OCI-LY1 (cell line): ENCODE measurements around the gene ZBTB7C.

Experiments used
- H2AFZ ChIP-seq: fragments of 200-600 bp; sonication (generic), shearing (Covaris generic); 2 replicates; pipeline ENCODE4 v1.6.0; 2014; ENCODE audit warnings: antibody characterized with exemption, mild to moderate bottlenecking, low read length
- H3F3A ChIP-seq: fragments of 200-600 bp; sonication (generic), shearing (Covaris generic); 2 replicates; pipeline ENCODE4 v1.6.0; 2014; ENCODE audit warnings: mild to moderate bottlenecking, antibody characterized with exemption, low read length, moderate library complexity; ENCODE audit not compliant: insufficient read depth
- H3K27ac ChIP-seq: fragments of 200-600 bp; sonication (generic); 2 replicates; pipeline ENCODE4 v1.5.1; 2014; ENCODE audit warnings: low read length, mixed run types, mild to moderate bottlenecking, low read depth; ENCODE audit not compliant: poor library complexity, severe bottlenecking
- H3K27me3 ChIP-seq: fragments of 200-600 bp; sonication (generic); 2 replicates; pipeline ENCODE4 v1.6.0; 2014; ENCODE audit warnings: antibody characterized with exemption, mild to moderate bottlenecking, low read length, moderate library complexity; ENCODE audit not compliant: insufficient read depth
- H3K36me3 ChIP-seq: fragments of 200-600 bp; sonication (generic); 2 replicates; pipeline ENCODE4 v1.6.1; 2014; ENCODE audit warnings: mild to moderate bottlenecking, antibody characterized with exemption, low read length, moderate library complexity, mixed read lengths; ENCODE audit not compliant: insufficient read depth
- H3K4me1 ChIP-seq: fragments of 200-600 bp; sonication (generic); 2 replicates; pipeline ENCODE4 v1.5.1; 2014; ENCODE audit warnings: mild to moderate bottlenecking, low read length, moderate library complexity; ENCODE audit not compliant: insufficient read depth, severe bottlenecking
- H3K4me2 ChIP-seq: fragments of 200-600 bp; sonication (generic), shearing (Covaris generic); 2 replicates; pipeline ENCODE4 v1.6.1; 2014; ENCODE audit warnings: low read length
- H3K4me3 ChIP-seq: fragments of 200-600 bp; sonication (generic); 2 replicates; pipeline ENCODE4 v1.5.1; 2014; ENCODE audit warnings: low read length, low read depth, mild to moderate bottlenecking, mixed read lengths; ENCODE audit not compliant: poor library complexity, severe bottlenecking
- H3K79me2 ChIP-seq: fragments of 200-600 bp; shearing (Covaris generic); 2 replicates; pipeline ENCODE4 v1.6.1; 2016; ENCODE audit warnings: mixed run types, low read length, mixed read lengths; ENCODE audit not compliant: insufficient read depth
- H3K9ac ChIP-seq: fragments of 200-600 bp; sonication (generic), shearing (Covaris generic); 2 replicates; pipeline ENCODE4 v1.6.1; 2014; ENCODE audit warnings: mild to moderate bottlenecking, low read length, mixed read lengths
- H3K9me2 ChIP-seq: fragments of 200-600 bp; sonication (generic), shearing (Covaris generic); 2 replicates; pipeline ENCODE4 v1.6.1; 2014; ENCODE audit warnings: low read depth, mild to moderate bottlenecking, low read length, mixed read lengths
- H3K9me3 ChIP-seq: fragments of 200-600 bp; shearing (Covaris generic); 2 replicates; pipeline ENCODE4 v1.6.1; 2014; ENCODE audit warnings: low read length, mixed read lengths
- H4K20me1 ChIP-seq: fragments of 200-600 bp; sonication (generic), shearing (Covaris generic); 2 replicates; pipeline ENCODE4 v1.6.0; 2016; ENCODE audit warnings: mild to moderate bottlenecking, low read length; ENCODE audit not compliant: insufficient read depth
- CTCF ChIP-seq: fragments of 200-600 bp; sonication (generic), shearing (Covaris generic); IDR thresholded peaks from 2 replicates; pipeline ENCODE4 v1.5.1; 2017; ENCODE audit warnings: mild to moderate bottlenecking, antibody characterized with exemption, low read length, moderate library complexity, mixed read lengths
- EZH2 ChIP-seq: fragments of 200-600 bp; sonication (generic), shearing (Covaris generic); IDR thresholded peaks from 2 replicates; pipeline ENCODE4 v1.8.0; 2017; ENCODE audit warnings: borderline replicate concordance, mixed run types, mild to moderate bottlenecking, antibody characterized with exemption, low read length, moderate library complexity, mixed read lengths

ZBTB7C gene

GRCh38 chr18:48201337-48202005 lies 207.7 kb downstream of the ZBTB7C start:
- Histone ChIP-seq H3K4me2 (no peak overlapping the region), H3K9me3 (no peaks in the 10 kb centered on the region), H4K20me1 (no peaks in the 10 kb centered on the region), H2AFZ (no peak overlapping the region), H3K9ac (no peak overlapping the region), H3K4me1 (no peaks in the 10 kb centered on the region), H3K27ac (no peak overlapping the region), H3K36me3 (no peaks in the 10 kb centered on the region), H3K27me3 (no peaks in the 10 kb centered on the region; the same call in 1 of the 2 replicates), H3K9me2 (no peaks in the 10 kb centered on the region), H3K79me2 (no peaks in the 10 kb centered on the region), H3K4me3 (no peak overlapping the region), H3F3A (no peaks in the 10 kb centered on the region)
- no peak for TF ChIP-seq EZH2
- no peak for TF ChIP-seq CTCF

GRCh38 chr18:48200631-48201336 lies 208.4 kb downstream of the ZBTB7C start:
- H3K79me2 ChIP-seq: no peaks in the 10 kb centered on the region
- no peaks in the 10 kb centered on the region for H3K36me3 ChIP-seq
- H4K20me1 ChIP-seq: no peaks in the 10 kb centered on the region
- H3K9me2 ChIP-seq: no peaks in the 10 kb centered on the region
- no peaks in the 10 kb centered on the region for H3K4me1 ChIP-seq
- no peak overlapping the region for H2AFZ ChIP-seq
- H3K4me3 ChIP-seq: no peak overlapping the region
- no peaks in the 10 kb centered on the region for H3K9me3 ChIP-seq
- H3K4me2 ChIP-seq: no peak overlapping the region
- TF ChIP-seq EZH2 (no peak), CTCF (no peak)
- H3K9ac ChIP-seq: no peak overlapping the region
- no peaks in the 10 kb centered on the region for H3F3A ChIP-seq
- no peaks in the 10 kb centered on the region; the same call in 1 of the 2 replicates for H3K27me3 ChIP-seq
- H3K27ac ChIP-seq: no peak overlapping the region

- no peak overlapping the region for H3K4me2 ChIP-seq
- no peaks in the 10 kb centered on the region for H3K9me3 ChIP-seq
- no peaks in the 10 kb centered on the region for H3F3A ChIP-seq
- H3K27ac ChIP-seq: no peak overlapping the region
- H4K20me1 ChIP-seq: no peaks in the 10 kb centered on the region
- H3K79me2 ChIP-seq: no peaks in the 10 kb centered on the region
- H3K9ac ChIP-seq: no peak overlapping the region
- no peaks in the 10 kb centered on the region for H3K4me1 ChIP-seq
- TF ChIP-seq CTCF (no peak), EZH2 (no peak)
- no peak overlapping the region for H3K4me3 ChIP-seq
- no peaks in the 10 kb centered on the region for H3K9me2 ChIP-seq
- no peaks in the 10 kb centered on the region; the same call in 1 of the 2 replicates for H3K27me3 ChIP-seq
- no peak overlapping the region for H2AFZ ChIP-seq
- H3K36me3 ChIP-seq: no peaks in the 10 kb centered on the region
These were observed 209.8 kb downstream of the ZBTB7C start for GRCh38 chr18:48199399-48199798.
